Stimulated activated naive CD8-positive, alpha-beta T cell treated with anti-CD3 and anti-CD28 coated beads, Interleukin-15, amount 100 ng/mL, for 72 hours (primary cell): ENCODE measurements around the gene ARID1B.

Experiments
- ATAC-seq: fragments of 150-1000 bp; cut with Tn5 transposase; 2 replicates; pipeline ENCODE4 v1.10.0; 2021; ENCODE audit warnings: mild to moderate bottlenecking, moderate library complexity
- DNase-seq, 2 donors: peaks; one replicate each; pipeline ENCODE4 v3.0.0; 2021 to 2022
- H3K27ac Mint-ChIP-seq, 2 donors: one replicate each; pipeline ENCODE4 v1.8.0; 2022; ENCODE audit warnings: mild to moderate bottlenecking in 2 of 2, mixed read lengths in 2 of 2, moderate library complexity in 2 of 2
- H3K27me3 Mint-ChIP-seq: one replicate; pipeline ENCODE4 v1.8.0; 2022; ENCODE audit warnings: mixed read lengths
- H3K4me1 Mint-ChIP-seq: one replicate; pipeline ENCODE4 v1.8.0; 2022; ENCODE audit warnings: mild to moderate bottlenecking, mixed read lengths
- H3K4me3 Mint-ChIP-seq, 2 donors: one replicate each; pipeline ENCODE4 v1.8.0; 2022; ENCODE audit warnings: mild to moderate bottlenecking in 2 of 2, mixed read lengths in 2 of 2, moderate library complexity in 1 of 2
- H3K9me3 Mint-ChIP-seq, 2 donors: one replicate each; pipeline ENCODE4 v1.8.0; 2022; ENCODE audit warnings: mixed read lengths in 2 of 2

The ARID1B gene

GRCh38 chr6:156901309-156902019, 124.3 kb downstream of the ARID1B start:
- ATAC-seq, result no peak
- no peak overlapping the region for H3K27ac Mint-ChIP-seq
- no peaks in the 10 kb centered on the region for H3K9me3 Mint-ChIP-seq
- no peak for DNase-seq
- H3K27me3 Mint-ChIP-seq, result no peaks in the 10 kb centered on the region
- no peak overlapping the region for H3K4me3 Mint-ChIP-seq
- peaks cover 58% of the 10 kb centered on the region for H3K4me1 Mint-ChIP-seq

GRCh38 chr6:156902782-156903181, 125.6 kb downstream of the ARID1B start:
- peaks cover 57% of the 10 kb centered on the region for H3K4me1 Mint-ChIP-seq
- no peak for DNase-seq

GRCh38 chr6:156904176-156904967, 127.2 kb downstream of the ARID1B start:
- H3K27ac Mint-ChIP-seq, result no peak overlapping the region
- ATAC-seq (no peak), DNase-seq (no peak)
- H3K4me3 Mint-ChIP-seq, result no peak overlapping the region
- H3K27me3 Mint-ChIP-seq, result no peaks in the 10 kb centered on the region
- peaks cover 51% of the 10 kb centered on the region for H3K4me1 Mint-ChIP-seq
- H3K9me3 Mint-ChIP-seq, result no peaks in the 10 kb centered on the region

More at GRCh38 chr6:156902782-156903181, 125.6 kb downstream of the ARID1B start:
- Mint-ChIP-seq H3K27ac (no peak overlapping the region), H3K4me3 (no peak overlapping the region), H3K27me3 (no peaks in the 10 kb centered on the region), H3K9me3 (no peaks in the 10 kb centered on the region)
- ATAC-seq, result no peak

GRCh38 chr6:156905801-156906200, 128.6 kb downstream of the ARID1B start:
- ATAC-seq, result no peak
- H3K27ac Mint-ChIP-seq, result no peak overlapping the region
- H3K4me3 Mint-ChIP-seq, result no peak overlapping the region

GRCh38 chr6:156906451-156906850, 129.3 kb downstream of the ARID1B start:
- ATAC-seq (no peak), DNase-seq (no peak)
- H3K9me3 Mint-ChIP-seq, result no peaks in the 10 kb centered on the region
- H3K27ac Mint-ChIP-seq, result no peak overlapping the region
- no peak overlapping the region for H3K4me3 Mint-ChIP-seq
- H3K27me3 Mint-ChIP-seq, result no peaks in the 10 kb centered on the region
- H3K4me1 Mint-ChIP-seq, result peaks cover 46% of the 10 kb centered on the region

More at GRCh38 chr6:156905801-156906200, 128.6 kb downstream of the ARID1B start:
- H3K27me3 Mint-ChIP-seq, result no peaks in the 10 kb centered on the region
- no peaks in the 10 kb centered on the region for H3K9me3 Mint-ChIP-seq
- peaks cover 50% of the 10 kb centered on the region for H3K4me1 Mint-ChIP-seq
- DNase-seq, result no peak

- Mint-ChIP-seq H3K27ac (no peak overlapping the region), H3K9me3 (peaks cover 0 to 3% of the 10 kb centered on the region in 2 donors)
Observed at GRCh38 chr6:156909212-156910010, 132.2 kb downstream of the ARID1B start.

GRCh38 chr6:156910011-156910334, 132.8 kb downstream of the ARID1B start:
- ATAC-seq, result no peak
- no peak for DNase-seq
- Mint-ChIP-seq H3K4me1 (peaks cover 58% of the 10 kb centered on the region), H3K27me3 (no peaks in the 10 kb centered on the region), H3K4me3 (no peak overlapping the region), H3K27ac (no peak overlapping the region), H3K9me3 (peaks cover 0 to 5% of the 10 kb centered on the region in 2 donors)

More at GRCh38 chr6:156909212-156910010, 132.2 kb downstream of the ARID1B start:
- Mint-ChIP-seq H3K27me3 (no peaks in the 10 kb centered on the region), H3K4me1 (peaks cover 55% of the 10 kb centered on the region), H3K4me3 (no peak overlapping the region)
- DNase-seq, result no peak
- ATAC-seq, result no peak

- H3K4me1 Mint-ChIP-seq, result peaks cover 52% of the 10 kb centered on the region
Observed at GRCh38 chr6:156910938-156911337, 133.8 kb downstream of the ARID1B start.

GRCh38 chr6:156911581-156911980, 134.4 kb downstream of the ARID1B start:
- Mint-ChIP-seq H3K27ac (peak overlapping the region in 1 of 2 donors; percentile 29), H3K27me3 (no peaks in the 10 kb centered on the region), H3K4me1 (peaks cover 55% of the 10 kb centered on the region), H3K4me3 (no peak overlapping the region), H3K9me3 (peaks cover 0 to 5% of the 10 kb centered on the region in 2 donors)
- DNase-seq (no peak), ATAC-seq (no peak)

More at GRCh38 chr6:156910938-156911337, 133.8 kb downstream of the ARID1B start:
- DNase-seq, result no peak
- no peak overlapping the region for H3K27ac Mint-ChIP-seq
- H3K27me3 Mint-ChIP-seq, result no peaks in the 10 kb centered on the region
- no peak for ATAC-seq
- H3K9me3 Mint-ChIP-seq, result peaks cover 0 to 5% of the 10 kb centered on the region in 2 donors
- H3K4me3 Mint-ChIP-seq, result no peak overlapping the region

GRCh38 chr6:156912431-156912830, 135.3 kb downstream of the ARID1B start:
- Mint-ChIP-seq H3K27ac (peak overlapping the region in 1 of 2 donors; percentile 67), H3K4me3 (no peak overlapping the region), H3K27me3 (no peaks in the 10 kb centered on the region), H3K4me1 (peaks cover 63% of the 10 kb centered on the region), H3K9me3 (peaks cover 0 to 5% of the 10 kb centered on the region in 2 donors)
- no peak for DNase-seq
- ATAC-seq, result peak; percentile 43

- Mint-ChIP-seq H3K27ac (no peak overlapping the region), H3K4me3 (no peak overlapping the region), H3K27me3 (no peaks in the 10 kb centered on the region), H3K9me3 (peaks cover 0 to 5% of the 10 kb centered on the region in 2 donors), H3K4me1 (peaks cover 56% of the 10 kb centered on the region)
- DNase-seq, result no peak
- no peak for ATAC-seq
Observed at GRCh38 chr6:156914181-156914580, 137.0 kb downstream of the ARID1B start.

- H3K4me3 Mint-ChIP-seq, result peak overlapping the region in 1 of 2 donors; percentile 3
- H3K27me3 Mint-ChIP-seq, result no peaks in the 10 kb centered on the region
- peak overlapping the region; percentile 20 for H3K27ac Mint-ChIP-seq
- peaks cover 53% of the 10 kb centered on the region for H3K4me1 Mint-ChIP-seq
- peaks cover 0 to 5% of the 10 kb centered on the region in 2 donors for H3K9me3 Mint-ChIP-seq
- ATAC-seq, result no peak
- DNase-seq, result no peak
Observed at GRCh38 chr6:156916130-156916801, 139.1 kb downstream of the ARID1B start.

GRCh38 chr6:156917213-156917612, 140.0 kb downstream of the ARID1B start:
- no peak for DNase-seq
- no peaks in the 10 kb centered on the region for H3K27me3 Mint-ChIP-seq
- ATAC-seq, result no peak
- H3K9me3 Mint-ChIP-seq, result peaks cover 0 to 5% of the 10 kb centered on the region in 2 donors
- H3K4me3 Mint-ChIP-seq, result no peak overlapping the region
- no peak overlapping the region for H3K27ac Mint-ChIP-seq
- H3K4me1 Mint-ChIP-seq, result peaks cover 44% of the 10 kb centered on the region

GRCh38 chr6:156918647-156919046, 141.5 kb downstream of the ARID1B start:
- H3K9me3 Mint-ChIP-seq, result peaks cover 0 to 5% of the 10 kb centered on the region in 2 donors
- no peaks in the 10 kb centered on the region for H3K27me3 Mint-ChIP-seq
- ATAC-seq (no peak), DNase-seq (no peak)
- no peak overlapping the region for H3K4me3 Mint-ChIP-seq
- peaks cover 36% of the 10 kb centered on the region for H3K4me1 Mint-ChIP-seq
- H3K27ac Mint-ChIP-seq, result no peak overlapping the region

GRCh38 chr6:156919370-156919769, 142.2 kb downstream of the ARID1B start:
- ATAC-seq (no peak), DNase-seq (no peak)
- Mint-ChIP-seq H3K4me3 (no peak overlapping the region), H3K27me3 (no peaks in the 10 kb centered on the region), H3K4me1 (peaks cover 32% of the 10 kb centered on the region), H3K9me3 (peaks cover 0 to 3% of the 10 kb centered on the region in 2 donors), H3K27ac (no peak overlapping the region)
